Vagina (tissue), 2 donors: ENCODE results near the gene APP. TPM values are rescaled to one million over a fixed set of nuclear protein-coding genes. Genes with fewer than 3 reads are reported as not detected.
A peak's percentile ranks its signal among the peaks of the same experiment; 100 is the strongest.

Source experiments
- DNase-seq, 2 donors: peaks; one replicate each; pipeline ENCODE4 v3.0.0-alpha.2; 2017; ENCODE audit errors: extremely low spot score in 2 of 2
- H3K27ac ChIP-seq: fragments of 200-600 bp; sonication (generic); one replicate; pipeline ENCODE4 v1.5.1; 2019
- H3K27me3 ChIP-seq: fragments of 200-600 bp; sonication (generic); one replicate; pipeline ENCODE4 v1.5.1; 2019
- H3K36me3 ChIP-seq, 2 donors: fragments of 200-600 bp; sonication (generic); one replicate each; pipeline ENCODE4 v1.5.1; 2017 to 2019
- H3K4me1 ChIP-seq: fragments of 200-600 bp; sonication (generic); one replicate; pipeline ENCODE4 v1.5.1; 2019
- H3K4me3 ChIP-seq, 2 donors: fragments of 200-600 bp; sonication (generic); 1 replicate in 1 of 2; 2 replicates in 1 of 2; pipeline ENCODE4 v1.5.1; 2016 to 2019
- H3K9me3 ChIP-seq: fragments of 200-600 bp; sonication (generic); one replicate; pipeline ENCODE4 v1.5.1; 2019
- CTCF ChIP-seq, 3 experiments: fragments of 450-650 bp in 2 of 3; fragments of 200-600 bp in 1 of 3; sonication (generic) in 1 of 3; IDR thresholded peaks; one replicate each; pipeline ENCODE4 v1.5.1; 2017 to 2019; ENCODE audit warnings: antibody characterized with exemption in 3 of 3, mild to moderate bottlenecking in 2 of 3, moderate library complexity in 2 of 3
- POLR2A ChIP-seq, 2 donors: fragments of 450-650 bp; IDR thresholded peaks; one replicate each; pipeline ENCODE4 v1.6.1; 2017; ENCODE audit warnings: antibody characterized with exemption in 2 of 2, mild to moderate bottlenecking in 2 of 2, moderate library complexity in 2 of 2
- POLR2AphosphoS5 ChIP-seq, 2 donors: sonication (generic); formaldehyde crosslinking; IDR thresholded peaks; one replicate each; pipeline ENCODE4 v1.9.0; 2017; ENCODE audit warnings: antibody characterized with exemption in 2 of 2, mild to moderate bottlenecking in 2 of 2, low read depth in 1 of 2; ENCODE audit not compliant: insufficient read depth in 1 of 2
- intact Hi-C: fragments of 100-400 bp; cut with DNase I; formaldehyde crosslinking; loops from one replicate; pipeline ENCODE4 v1.15.1; 2023
- total RNA-seq: library from RNA; depleted of rRNA; stranded (reverse); fragments of >200 nt; gene quantifications from one replicate; pipeline ENCODE4 v1.2.3, GENCODE V29; 2016

The APP gene
- total RNA-seq, 1 donor from 2014 or later: 315 TPM

GRCh38 chr21:26080211-26080610, 90.4 kb downstream of the APP start:
- no peaks in the 10 kb centered on the region for H3K9me3 ChIP-seq
- H3K36me3 ChIP-seq: no peaks in the 10 kb centered on the region
- H3K4me3 ChIP-seq: no peak overlapping the region
- H3K27ac ChIP-seq: no peak overlapping the region
- intact Hi-C loops: no loop called here
- DNase-seq: no peak
- no peak for TF ChIP-seq CTCF (IDR thresholded peaks at IDR 0.05)
- TF ChIP-seq POLR2AphosphoS5 (IDR thresholded peaks at IDR 0.05; ENCODE audit: insufficient read depth in 1 of 2, low read depth in 1 of 2): no peak
- TF ChIP-seq POLR2A (IDR thresholded peaks at IDR 0.05): no peak
- H3K4me1 ChIP-seq: no peaks in the 10 kb centered on the region
- H3K27me3 ChIP-seq: no peaks in the 10 kb centered on the region

GRCh38 chr21:26079366-26079765, 91.2 kb downstream of the APP start:
- Histone ChIP-seq H3K4me3 (no peak overlapping the region), H3K36me3 (no peaks in the 10 kb centered on the region), H3K4me1 (no peaks in the 10 kb centered on the region), H3K27me3 (no peaks in the 10 kb centered on the region), H3K27ac (no peak overlapping the region), H3K9me3 (no peaks in the 10 kb centered on the region)
- no peak for TF ChIP-seq POLR2AphosphoS5 (IDR thresholded peaks at IDR 0.05; ENCODE audit: insufficient read depth in 1 of 2, low read depth in 1 of 2)
- TF ChIP-seq POLR2A (IDR thresholded peaks at IDR 0.05): no peak
- no peak for TF ChIP-seq CTCF (IDR thresholded peaks at IDR 0.05)
- DNase-seq: no peak
- intact Hi-C loops: no loop called here

- intact Hi-C loops: no loop called here
- TF ChIP-seq CTCF (IDR thresholded peaks at IDR 0.05): no peak
- TF ChIP-seq POLR2AphosphoS5 (IDR thresholded peaks at IDR 0.05; ENCODE audit: insufficient read depth in 1 of 2, low read depth in 1 of 2): no peak
- TF ChIP-seq POLR2A (IDR thresholded peaks at IDR 0.05): no peak
- Histone ChIP-seq H3K27ac (no peak overlapping the region), H3K4me1 (no peaks in the 10 kb centered on the region), H3K27me3 (no peaks in the 10 kb centered on the region), H3K36me3 (no peaks in the 10 kb centered on the region), H3K9me3 (no peaks in the 10 kb centered on the region), H3K4me3 (no peak overlapping the region)
- DNase-seq: no peak
Measured at GRCh38 chr21:26077521-26077920, 93.0 kb downstream of the APP start.

GRCh38 chr21:26072666-26073615, 97.6 kb downstream of the APP start:
- TF ChIP-seq CTCF (IDR thresholded peaks at IDR 0.05) (no peak), POLR2A (IDR thresholded peaks at IDR 0.05) (no peak)
- intact Hi-C loops: no loop called here

GRCh38 chr21:26070822-26071425, 99.6 kb downstream of the APP start:
- peak overlapping the region; percentile 3 to 18 for H3K4me3 ChIP-seq
- intact Hi-C loops: no loop called here
- no peaks in the 10 kb centered on the region for H3K9me3 ChIP-seq
- H3K27ac ChIP-seq: peak overlapping the region; percentile 49
- H3K27me3 ChIP-seq: no peaks in the 10 kb centered on the region
- H3K4me1 ChIP-seq: peaks cover 24% of the 10 kb centered on the region
- TF ChIP-seq POLR2A (IDR thresholded peaks at IDR 0.05) (no peak), POLR2AphosphoS5 (IDR thresholded peaks at IDR 0.05; ENCODE audit: insufficient read depth in 1 of 2, low read depth in 1 of 2) (peak in 1 of 2 donors; percentile 31)
- no peak for DNase-seq
- H3K36me3 ChIP-seq: no peaks in the 10 kb centered on the region

More at GRCh38 chr21:26072666-26073615, 97.6 kb downstream of the APP start:
- DNase-seq: no peak
- no peak overlapping the region for H3K27ac ChIP-seq
- H3K4me3 ChIP-seq: no peak overlapping the region
- peaks cover 24% of the 10 kb centered on the region for H3K4me1 ChIP-seq
- no peaks in the 10 kb centered on the region for H3K9me3 ChIP-seq
- no peaks in the 10 kb centered on the region for H3K36me3 ChIP-seq
- H3K27me3 ChIP-seq: no peaks in the 10 kb centered on the region
